Measurements from ENCODE around the gene ZFYVE16. TPM values are rescaled to one million over a fixed set of nuclear protein-coding genes. Genes with fewer than 3 reads are reported as not detected.

ZFYVE16 gene
- total RNA-seq, 1 experiment from 2014 or later: 21.9 TPM

GRCh38 chr5:80406980-80407734 lies 707 bp upstream of the ZFYVE16 start:
- Histone ChIP-seq H4K20me1 (ENCODE audit: control insufficient read depth, insufficient read depth, insufficient read length) (no peaks in the 10 kb centered on the region), H3K23ac (ENCODE audit: insufficient read length, low read depth, low read length) (no peak overlapping the region), H3K23me2 (ENCODE audit: insufficient read length, low read depth, low read length, poor library complexity, severe bottlenecking) (peaks cover 5% of the 10 kb centered on the region), H4K5ac (ENCODE audit: insufficient read length, low read depth, low read length) (no peak overlapping the region), H3K56ac (ENCODE audit: insufficient read length, low read depth, low read length) (no peak overlapping the region), H3K27ac (ENCODE audit: insufficient read length, low read depth, low read length) (no peak overlapping the region), H2BK15ac (ENCODE audit: low read depth, low read length) (no peak overlapping the region), H3T11ph (ENCODE audit: low read length) (no peak overlapping the region), H2BK120ac (ENCODE audit: low read depth, low read length, poor library complexity, severe bottlenecking) (no peak overlapping the region), H3K4ac (ENCODE audit: low read depth, low read length) (no peak overlapping the region), H3K9ac (ENCODE audit: extremely low read depth, insufficient read length, low read length) (peak overlapping the region; percentile 88), H4K8ac (replicated peaks; ENCODE audit: insufficient read length, low read depth, low read length) (no peak overlapping the region), H3K9me3 (ENCODE audit: control insufficient read depth, low read depth, low read length) (no peaks in the 10 kb centered on the region), H2AK5ac (ENCODE audit: insufficient read length, low read length) (no peak overlapping the region), H3K4me2 (ENCODE audit: insufficient read depth, insufficient read length, low read length) (peak overlapping the region; percentile 30), H2AFZ (ENCODE audit: low read length) (no peak overlapping the region), H3K14ac (ENCODE audit: insufficient read depth, low read length) (peak overlapping the region; percentile 85), H2BK20ac (ENCODE audit: low read depth, low read length, poor library complexity, severe bottlenecking) (no peak overlapping the region), H3K79me2 (ENCODE audit: insufficient read depth, low read length) (peaks cover 5% of the 10 kb centered on the region; the same call in 1 of the 2 replicates), H2BK12ac (ENCODE audit: insufficient read length, low read depth, low read length) (no peak overlapping the region), H3K27me3 (ENCODE audit: insufficient read depth, low read length) (no peaks in the 10 kb centered on the region), H2BK5ac (ENCODE audit: insufficient read length, low read length) (no peak overlapping the region), H3K4me1 (ENCODE audit: insufficient read depth, low read length) (peaks cover 2% of the 10 kb centered on the region; the same call in 1 of the 2 replicates), H3K18ac (ENCODE audit: insufficient read length, low read depth, low read length) (peak overlapping the region; percentile 90), H3K79me1 (ENCODE audit: insufficient read depth, low read depth, low read length, poor library complexity, severe bottlenecking) (peaks cover 4% of the 10 kb centered on the region), H4K91ac (ENCODE audit: insufficient read length, low read depth, low read length) (no peak overlapping the region)
- whole genome bisulfite sequencing (ENCODE audit: extremely low coverage, insufficient read length, low lambda C conversion rate): no CpG with 5 or more reads among the region's 31 CpGs
- Mint-ChIP-seq H3K27ac (peak overlapping the region; percentile 85 to 95 (median 94)), H3K4me3 (peak overlapping the region; percentile 90 to 91), H3K9me3 (no peaks in the 10 kb centered on the region), H3K4me1 (peaks cover 9 to 14% of the 10 kb centered on the region in 2 experiments), H3K36me3 (ENCODE audit: insufficient read depth in 1 of 3, low read depth in 3 of 3) (peaks cover 5 to 13% (median 8%) of the 10 kb centered on the region in 3 experiments; a peak in 6 of 7 replicates), H3K27me3 (ENCODE audit: low read depth) (no peaks in the 10 kb centered on the region; the same call in 1 of the 2 replicates)
- TF ChIP-seq CTCF (conservative IDR thresholded peaks at IDR 0.05): no peak
- DNase-seq: no peak

Measured in H9 (cell line).